ENCODE measurements around the gene AP1S3.

DNA sequence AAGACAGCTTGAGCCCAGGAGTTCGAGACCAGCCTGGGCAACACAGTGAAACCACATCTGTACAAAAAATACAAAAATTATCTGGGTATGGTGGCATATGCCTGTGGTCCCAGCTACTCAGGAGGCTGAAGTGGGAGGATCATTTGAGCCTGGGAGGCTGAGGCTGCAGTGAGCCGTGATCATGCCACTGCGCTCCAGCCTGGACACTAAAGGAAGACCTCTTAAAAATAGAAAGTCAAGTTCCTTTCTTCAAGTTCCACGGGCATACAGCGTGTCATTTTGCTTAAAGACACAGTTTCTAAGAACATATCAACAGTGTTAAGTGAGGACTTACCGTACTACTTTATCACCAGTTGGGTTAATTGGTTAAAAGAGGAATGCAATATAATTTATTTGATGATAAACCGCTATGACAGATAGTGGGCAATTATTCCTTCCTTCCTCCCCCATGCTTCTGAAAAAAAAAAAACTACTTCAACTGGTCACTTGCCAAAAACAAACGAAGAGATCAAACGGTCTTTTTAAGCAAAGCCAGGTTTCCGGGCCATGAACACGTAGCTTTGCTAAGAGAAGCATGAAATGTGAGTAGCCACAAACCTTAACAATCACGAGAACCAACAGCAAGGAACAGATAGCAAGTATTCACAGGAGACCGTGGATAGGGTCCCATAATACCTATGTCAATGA lies 21.4 kb downstream of the AP1S3 start:
- TF ChIP-seq, protein P1, sequence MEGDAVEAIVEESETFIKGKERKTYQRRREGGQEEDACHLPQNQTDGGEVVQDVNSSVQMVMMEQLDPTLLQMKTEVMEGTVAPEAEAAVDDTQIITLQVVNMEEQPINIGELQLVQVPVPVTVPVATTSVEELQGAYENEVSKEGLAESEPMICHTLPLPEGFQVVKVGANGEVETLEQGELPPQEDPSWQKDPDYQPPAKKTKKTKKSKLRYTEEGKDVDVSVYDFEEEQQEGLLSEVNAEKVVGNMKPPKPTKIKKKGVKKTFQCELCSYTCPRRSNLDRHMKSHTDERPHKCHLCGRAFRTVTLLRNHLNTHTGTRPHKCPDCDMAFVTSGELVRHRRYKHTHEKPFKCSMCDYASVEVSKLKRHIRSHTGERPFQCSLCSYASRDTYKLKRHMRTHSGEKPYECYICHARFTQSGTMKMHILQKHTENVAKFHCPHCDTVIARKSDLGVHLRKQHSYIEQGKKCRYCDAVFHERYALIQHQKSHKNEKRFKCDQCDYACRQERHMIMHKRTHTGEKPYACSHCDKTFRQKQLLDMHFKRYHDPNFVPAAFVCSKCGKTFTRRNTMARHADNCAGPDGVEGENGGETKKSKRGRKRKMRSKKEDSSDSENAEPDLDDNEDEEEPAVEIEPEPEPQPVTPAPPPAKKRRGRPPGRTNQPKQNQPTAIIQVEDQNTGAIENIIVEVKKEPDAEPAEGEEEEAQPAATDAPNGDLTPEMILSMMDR (IDR thresholded peaks at IDR 0.05), result no peak
- peak; percentile 55 for TF ChIP-seq POLR2AphosphoS5 (IDR thresholded peaks at IDR 0.05)
